GM19395 (cell line): ENCODE results near the gene PCDHA10.

Experiments
- ATAC-seq: cut with Tn5 transposase; IDR thresholded peaks from one replicate; pipeline ENCODE4 v1.9.1; 2021; ENCODE audit warnings: mild to moderate bottlenecking, moderate library complexity; ENCODE audit not compliant: unreplicated experiment

The PCDHA10 gene

GRCh38 chr5:140881889-140882590, 26.3 kb downstream of the PCDHA10 start, which contains the start of gene PCDHA13:
PCDHA13 (plus strand) TSS chr5:140882124; CDS start chr5:140882269, 145 bp downstream.
- ATAC-seq, result no peak

- no peak for ATAC-seq
Observed at GRCh38 chr5:140882591-140882899, 26.8 kb downstream of the PCDHA10 start.

GRCh38 chr5:140883373-140883772, 27.7 kb downstream of the PCDHA10 start:
- ATAC-seq, result no peak

- no peak for ATAC-seq
Observed at GRCh38 chr5:140883927-140884697, 28.4 kb downstream of the PCDHA10 start.

- no peak for ATAC-seq
Observed at GRCh38 chr5:140916325-140916724, 60.6 kb downstream of the PCDHA10 start.
